ENCODE data around the gene DNAH8. TPM values are rescaled to one million over a fixed set of nuclear protein-coding genes. Genes with fewer than 3 reads are reported as not detected.

DNAH8 gene
- total RNA-seq, 2 experiments from 2014 or later: 0.03 TPM; not detected in 1

- no peaks in the 10 kb centered on the region for H3K36me3 ChIP-seq (ENCODE audit: insufficient read depth, low read length)
- H3K27ac ChIP-seq (ENCODE audit: low read depth in 1 of 2, low read length in 2 of 2): no peak overlapping the region
- no peaks in the 10 kb centered on the region for H3K27me3 ChIP-seq (ENCODE audit: control insufficient read depth in 1 of 2, insufficient read depth in 2 of 2, low read length in 2 of 2)
- ChIA-PET CTCF (no interaction called here), POLR2A (no interaction called here)
- DNase-seq (no peak), ATAC-seq (ENCODE audit: poor library complexity) (no peak)
- H3K4me3 ChIP-seq (ENCODE audit: low read length): no peak overlapping the region
- no peak for TF ChIP-seq CTCF (IDR thresholded peaks at IDR 0.05)
- H3K4me1 ChIP-seq (ENCODE audit: insufficient read depth, low read length): no peaks in the 10 kb centered on the region
- H3K27ac Mint-ChIP-seq: no peak overlapping the region
- no peaks in the 10 kb centered on the region for H3K4me1 Mint-ChIP-seq (ENCODE audit: low read depth)
- H3K9me3 Mint-ChIP-seq: no peaks in the 10 kb centered on the region
- no peak overlapping the region for H3K4me3 Mint-ChIP-seq
- no peaks in the 10 kb centered on the region for H3K36me3 Mint-ChIP-seq (ENCODE audit: low read depth)
- peaks cover 9% of the 10 kb centered on the region for H3K27me3 Mint-ChIP-seq
- H3K9me3 ChIP-seq (ENCODE audit: control insufficient read depth in 1 of 2, insufficient read depth in 1 of 2, low read length in 2 of 2): no peaks in the 10 kb centered on the region
- intact Hi-C loops (cut with DNase I, micrococcal nuclease): no loop called here
These were observed 121.5 kb downstream of the DNAH8 start for GRCh38 chr6:38836585-38836984.

GRCh38 chr6:38837101-38837500 lies 122.0 kb downstream of the DNAH8 start:
- Mint-ChIP-seq H3K27me3 (peaks cover 14% of the 10 kb centered on the region), H3K27ac (no peak overlapping the region), H3K9me3 (no peaks in the 10 kb centered on the region), H3K4me1 (ENCODE audit: low read depth) (no peaks in the 10 kb centered on the region), H3K36me3 (ENCODE audit: low read depth) (no peaks in the 10 kb centered on the region), H3K4me3 (no peak overlapping the region)
- ChIA-PET CTCF (no interaction called here), POLR2A (no interaction called here)
- Histone ChIP-seq H3K36me3 (ENCODE audit: insufficient read depth, low read length) (no peaks in the 10 kb centered on the region), H3K27ac (ENCODE audit: low read depth in 1 of 2, low read length in 2 of 2) (no peak overlapping the region), H3K4me3 (ENCODE audit: low read length) (no peak overlapping the region), H3K27me3 (ENCODE audit: control insufficient read depth in 1 of 2, insufficient read depth in 2 of 2, low read length in 2 of 2) (no peaks in the 10 kb centered on the region), H3K9me3 (ENCODE audit: control insufficient read depth in 1 of 2, insufficient read depth in 1 of 2, low read length in 2 of 2) (no peaks in the 10 kb centered on the region), H3K4me1 (ENCODE audit: insufficient read depth, low read length) (no peaks in the 10 kb centered on the region)
- no peak for TF ChIP-seq CTCF (IDR thresholded peaks at IDR 0.05)
- intact Hi-C loops (cut with DNase I, micrococcal nuclease): no loop called here
- DNase-seq (no peak), ATAC-seq (ENCODE audit: poor library complexity) (no peak)

- Mint-ChIP-seq H3K4me1 (ENCODE audit: low read depth) (no peaks in the 10 kb centered on the region), H3K27me3 (peaks cover 26% of the 10 kb centered on the region), H3K9me3 (no peaks in the 10 kb centered on the region), H3K27ac (no peak overlapping the region), H3K36me3 (ENCODE audit: low read depth) (no peaks in the 10 kb centered on the region), H3K4me3 (no peak overlapping the region)
- Histone ChIP-seq H3K4me3 (ENCODE audit: low read length) (no peak overlapping the region), H3K4me1 (ENCODE audit: insufficient read depth, low read length) (no peaks in the 10 kb centered on the region), H3K27me3 (ENCODE audit: control insufficient read depth in 1 of 2, insufficient read depth in 2 of 2, low read length in 2 of 2) (peaks cover 0 to 4% of the 10 kb centered on the region in 2 experiments), H3K36me3 (ENCODE audit: insufficient read depth, low read length) (no peaks in the 10 kb centered on the region), H3K27ac (ENCODE audit: low read depth in 1 of 2, low read length in 2 of 2) (no peak overlapping the region), H3K9me3 (ENCODE audit: control insufficient read depth in 1 of 2, insufficient read depth in 1 of 2, low read length in 2 of 2) (no peaks in the 10 kb centered on the region)
- CTCF ChIA-PET: no interaction called here
- POLR2A ChIA-PET: no interaction called here
- DNase-seq (no peak), ATAC-seq (ENCODE audit: poor library complexity) (no peak)
- intact Hi-C loops (cut with DNase I, micrococcal nuclease): no loop called here
- no peak for TF ChIP-seq CTCF (IDR thresholded peaks at IDR 0.05)
These were observed 128.7 kb downstream of the DNAH8 start for GRCh38 chr6:38843798-38844197.

Measured in CD4-positive, alpha-beta T cell (primary cell).